Right lung (tissue), 5 donors: ENCODE measurements around the gene C16orf74. TPM values are rescaled to one million over a fixed set of nuclear protein-coding genes. Genes with fewer than 3 reads are reported as not detected.

Source experiments
- DNase-seq, 2 donors: peaks; one replicate each; pipeline ENCODE4 v3.0.0-alpha.2; 2013
- polyA plus RNA-seq, 5 donors: library from polyadenylated mRNA; unstranded; fragments of 120-200 nt; gene quantifications; one replicate each; pipeline versions ENCODE4 v1.2.1 to v1.2.3, GENCODE V29; 2013; ENCODE audit warnings: inconsistent platforms in 1 of 5, low replicate concordance in 1 of 5; ENCODE audit not compliant: insufficient read length in 5 of 5, insufficient read depth in 1 of 5

C16orf74 gene
- polyA plus RNA-seq, 5 donors, result 8.3 to 21.9 (median 12.9) TPM

- no peak for DNase-seq
Measured at GRCh38 chr16:85751698-85752501, 1.0 kb upstream of the C16orf74 start.

DNA sequence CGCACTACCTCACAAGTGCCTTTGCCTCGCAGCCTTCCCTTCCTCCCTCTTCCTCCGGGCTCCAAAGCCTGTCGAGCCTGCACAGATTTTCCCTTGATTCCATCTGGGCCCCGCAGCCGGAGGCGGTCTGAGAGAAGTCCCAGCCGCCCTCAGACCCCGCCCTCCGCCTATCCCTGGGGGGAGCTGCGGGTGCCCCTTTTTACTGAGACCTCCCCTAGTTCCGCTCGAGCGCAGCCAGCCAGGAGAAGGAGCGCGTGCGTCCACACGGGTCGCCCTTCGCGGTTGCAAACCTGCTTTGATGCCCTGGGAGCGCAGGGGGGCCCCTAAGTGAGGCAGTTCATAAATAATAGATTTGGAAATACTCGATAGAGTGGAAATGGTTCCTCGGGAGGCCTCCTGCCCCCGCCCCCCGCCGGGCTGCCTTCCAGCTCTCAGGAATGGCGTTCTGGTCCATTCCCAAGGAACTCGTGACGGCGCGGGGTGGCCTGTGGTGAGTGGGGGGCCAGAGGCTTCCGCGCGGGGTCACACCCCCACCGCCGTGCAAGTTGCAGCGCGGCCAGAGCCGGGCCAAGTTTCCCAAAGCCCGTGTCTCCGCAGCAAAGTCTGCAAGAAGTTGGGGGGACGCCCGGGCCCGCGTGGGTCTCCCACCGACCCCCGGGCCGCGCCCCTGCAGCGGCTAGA, 610 bp downstream of the C16orf74 start:
- DNase-seq, result peak; percentile 82 to 84

DNA sequence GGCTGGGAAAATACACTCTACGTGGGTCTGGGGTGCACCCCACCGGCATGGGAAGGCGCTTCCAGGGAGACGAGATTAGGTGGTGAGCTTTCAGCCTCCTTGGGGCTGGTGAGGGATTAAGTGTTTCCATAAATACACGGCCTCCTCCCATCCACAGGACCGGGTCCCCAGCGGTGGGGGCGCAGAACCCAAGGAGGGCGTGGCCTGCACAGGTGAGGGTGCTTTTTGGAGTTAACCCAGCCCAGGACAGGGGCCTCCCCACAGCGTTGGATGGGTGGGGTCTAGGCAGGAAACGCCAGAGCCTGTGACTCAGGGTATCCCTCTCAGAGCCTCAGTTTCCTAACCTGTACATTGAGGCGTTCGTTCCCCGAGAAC, 1.1 kb downstream of the C16orf74 start:
- no peak for DNase-seq

GRCh38 chr16:85746460-85747215, 4.3 kb downstream of the C16orf74 start:
- no peak for DNase-seq

GRCh38 chr16:85738923-85739715, 11.8 kb downstream of the C16orf74 start:
- no peak for DNase-seq

- DNase-seq, result no peak
Measured at GRCh38 chr16:85736921-85737320, 14.0 kb downstream of the C16orf74 start.

GRCh38 chr16:85735946-85736345, 14.9 kb downstream of the C16orf74 start:
- no peak for DNase-seq

DNA sequence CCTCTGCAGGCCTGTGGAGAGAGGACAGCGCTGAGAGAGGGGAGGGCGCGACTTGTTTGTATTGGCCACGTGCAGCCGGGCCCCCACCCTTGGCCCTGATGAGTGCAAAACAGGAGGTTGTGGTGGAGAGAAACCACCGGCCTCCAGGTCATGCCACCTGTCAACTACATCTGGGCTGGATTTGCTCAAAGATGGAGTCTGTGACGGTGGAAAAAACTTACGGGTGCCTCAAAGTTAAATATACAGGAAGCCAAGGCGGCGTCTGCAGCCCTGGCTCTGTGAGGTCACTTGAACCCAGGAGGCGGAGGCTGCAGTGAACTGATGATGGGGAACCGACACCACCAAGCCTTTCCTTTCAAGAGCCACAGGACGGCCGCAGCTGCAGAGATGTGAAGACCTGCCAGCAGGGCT, 15.7 kb downstream of the C16orf74 start:
- no peak for DNase-seq

DNA sequence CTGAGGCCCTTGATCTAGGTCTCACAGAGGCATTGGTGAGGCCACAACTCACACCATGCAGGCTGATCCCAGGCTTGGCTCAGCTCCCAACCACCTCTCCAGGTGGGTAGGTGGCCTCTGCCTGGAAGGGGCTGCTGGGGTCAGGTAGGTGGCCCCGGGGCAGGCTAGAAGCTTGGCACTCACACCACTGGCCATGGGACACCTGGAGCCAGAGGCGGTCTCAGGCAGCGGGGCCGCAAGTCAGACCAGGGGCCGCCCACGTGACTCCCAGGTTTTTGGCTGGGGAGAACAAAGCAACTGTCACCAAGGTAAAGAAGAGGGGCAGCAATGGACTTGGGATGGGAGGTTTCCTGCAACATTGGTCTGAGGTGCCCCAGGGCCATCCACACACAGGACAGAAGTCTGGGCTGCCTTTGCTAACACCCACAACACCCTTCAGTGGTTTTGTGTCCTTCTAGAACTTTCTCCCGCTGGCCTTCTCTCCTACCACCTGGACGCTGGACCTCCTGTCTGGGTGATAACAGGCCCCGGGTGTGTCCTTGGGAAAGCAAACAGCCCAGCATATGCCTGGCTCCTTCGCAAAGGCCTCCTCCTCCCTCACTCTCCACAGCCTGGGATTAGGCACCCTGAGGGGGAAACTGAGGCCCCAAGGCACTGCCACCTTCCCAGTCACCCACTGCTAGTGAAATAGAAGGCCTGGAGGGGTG, 16.4 kb downstream of the C16orf74 start:
- DNase-seq, result no peak

GRCh38 chr16:85733839-85734170, 17.1 kb downstream of the C16orf74 start:
- DNase-seq, result no peak

DNA sequence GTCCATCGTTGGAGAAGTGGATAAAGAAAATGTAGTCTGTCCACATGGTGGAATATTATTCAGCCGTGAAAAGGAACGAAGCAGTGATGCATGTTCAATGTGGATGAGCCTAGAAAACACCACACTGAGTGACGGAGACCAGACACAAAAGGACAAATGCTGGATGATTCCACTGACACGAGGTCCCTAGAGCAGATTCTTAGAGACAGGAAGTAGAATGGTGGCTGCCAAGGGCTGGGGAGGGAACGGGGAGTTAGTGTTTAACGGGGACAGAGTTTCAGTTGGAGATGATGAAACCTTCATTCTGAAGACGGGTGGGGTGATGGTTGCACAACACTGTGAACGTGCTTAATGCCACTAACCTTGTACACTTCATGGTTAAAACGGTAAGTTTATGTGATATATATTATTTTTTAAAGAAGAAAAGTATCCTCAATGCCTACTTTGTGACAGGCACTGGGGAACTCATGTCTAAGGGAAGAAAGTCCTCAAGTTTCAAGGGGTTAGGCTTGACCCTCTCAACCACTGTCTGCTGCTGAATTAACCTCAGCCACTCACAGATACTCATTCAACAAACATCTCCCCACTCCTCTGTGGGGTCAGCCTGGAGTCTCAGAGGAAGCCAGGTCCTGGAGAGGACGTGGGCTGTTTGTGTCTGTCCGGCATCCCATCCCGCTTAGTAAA, 17.6 kb downstream of the C16orf74 start:
- no peak for DNase-seq

GRCh38 chr16:85731179-85731578, 19.7 kb downstream of the C16orf74 start:
- DNase-seq, result no peak

DNA sequence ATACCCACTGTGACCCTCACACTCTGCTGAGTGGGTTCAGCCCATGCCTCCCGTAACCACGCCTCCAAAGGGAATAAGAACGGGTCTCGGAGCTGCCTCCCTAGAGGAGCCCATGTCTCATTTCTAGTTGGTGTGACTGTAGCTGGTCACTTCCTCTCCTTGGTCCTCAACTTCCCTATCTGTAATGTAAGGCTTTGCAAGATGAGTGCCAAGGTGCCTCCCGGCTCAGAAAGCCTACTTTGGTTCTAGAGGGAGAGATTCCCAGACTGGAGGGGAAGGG, 20.8 kb downstream of the C16orf74 start:
- no peak for DNase-seq

- no peak for DNase-seq
Measured at GRCh38 chr16:85729452-85730185, 21.3 kb downstream of the C16orf74 start.

- DNase-seq, result no peak
Measured at GRCh38 chr16:85728879-85729278, 22.0 kb downstream of the C16orf74 start.

GRCh38 chr16:85724936-85725335, 26.0 kb downstream of the C16orf74 start:
- no peak for DNase-seq

GRCh38 chr16:85724126-85724879, 26.6 kb downstream of the C16orf74 start:
- no peak for DNase-seq

- no peak for DNase-seq
Measured at GRCh38 chr16:85722128-85722893, 28.6 kb downstream of the C16orf74 start.

DNA sequence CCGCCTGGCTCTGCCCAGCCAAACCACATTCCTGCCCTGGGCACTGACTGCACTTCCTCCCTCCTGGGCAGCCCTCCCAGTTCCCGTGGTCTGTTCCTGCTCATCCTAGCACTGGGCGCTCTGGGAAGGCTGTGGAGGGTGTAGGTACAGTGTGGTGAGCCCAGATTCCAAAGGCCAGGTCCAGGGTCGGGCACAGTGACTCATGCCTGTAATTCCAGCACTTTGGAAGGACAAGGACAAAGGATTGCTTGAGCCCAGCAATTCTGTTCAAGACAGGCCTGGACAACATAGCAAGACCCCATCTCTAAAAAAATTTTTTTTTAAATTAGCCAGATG, 30.6 kb downstream of the C16orf74 start:
- DNase-seq, result no peak
